ENCODE measurements around the gene AIG1.
A peak's percentile ranks its signal among the peaks of the same experiment; 100 is the strongest.

The AIG1 gene

GRCh38 chr6:143222310-143222709 is 161.6 kb downstream of the AIG1 start:
- Histone ChIP-seq H3K9me3 (ENCODE audit: low read length) (no peaks in the 10 kb centered on the region), H3K4me1 (ENCODE audit: insufficient read depth, low read length) (peaks cover 26% of the 10 kb centered on the region), H3K4me3 (ENCODE audit: low read depth in 1 of 2, low read length in 2 of 2) (no peak overlapping the region), H3K27me3 (ENCODE audit: control insufficient read depth in 1 of 2, insufficient read depth in 2 of 2, low read length in 2 of 2) (no peaks in the 10 kb centered on the region), H3K27ac (ENCODE audit: low read depth, low read length) (peak overlapping the region; percentile 60), H3K36me3 (ENCODE audit: insufficient read depth, low read length) (no peaks in the 10 kb centered on the region), H3K9ac (ENCODE audit: low read length) (no peak overlapping the region)

GRCh38 chr6:143222801-143223231 is 162.1 kb downstream of the AIG1 start:
- peak overlapping the region; percentile 60 for H3K27ac ChIP-seq (ENCODE audit: low read depth, low read length)
- H3K9ac ChIP-seq (ENCODE audit: low read length): no peak overlapping the region
- H3K4me3 ChIP-seq (ENCODE audit: low read depth in 1 of 2, low read length in 2 of 2): no peak overlapping the region
- peaks cover 26% of the 10 kb centered on the region for H3K4me1 ChIP-seq (ENCODE audit: insufficient read depth, low read length)
- no peaks in the 10 kb centered on the region for H3K36me3 ChIP-seq (ENCODE audit: insufficient read depth, low read length)
- no peaks in the 10 kb centered on the region for H3K9me3 ChIP-seq (ENCODE audit: low read length)
- H3K27me3 ChIP-seq (ENCODE audit: control insufficient read depth in 1 of 2, insufficient read depth in 2 of 2, low read length in 2 of 2): no peaks in the 10 kb centered on the region

GRCh38 chr6:143223895-143224294 is 163.2 kb downstream of the AIG1 start:
- Histone ChIP-seq H3K27ac (ENCODE audit: low read depth, low read length) (no peak overlapping the region), H3K27me3 (ENCODE audit: control insufficient read depth in 1 of 2, insufficient read depth in 2 of 2, low read length in 2 of 2) (no peaks in the 10 kb centered on the region), H3K4me3 (ENCODE audit: low read depth in 1 of 2, low read length in 2 of 2) (no peak overlapping the region), H3K4me1 (ENCODE audit: insufficient read depth, low read length) (peaks cover 26% of the 10 kb centered on the region), H3K9ac (ENCODE audit: low read length) (no peak overlapping the region), H3K36me3 (ENCODE audit: insufficient read depth, low read length) (no peaks in the 10 kb centered on the region), H3K9me3 (ENCODE audit: low read length) (no peaks in the 10 kb centered on the region)

GRCh38 chr6:143224516-143224915 is 163.8 kb downstream of the AIG1 start:
- H3K27ac ChIP-seq (ENCODE audit: low read depth, low read length): no peak overlapping the region

GRCh38 chr6:143225929-143226328 is 165.2 kb downstream of the AIG1 start:
- H3K4me3 ChIP-seq (ENCODE audit: low read depth in 1 of 2, low read length in 2 of 2): no peak overlapping the region
- no peaks in the 10 kb centered on the region for H3K9me3 ChIP-seq (ENCODE audit: low read length)
- no peaks in the 10 kb centered on the region for H3K36me3 ChIP-seq (ENCODE audit: insufficient read depth, low read length)
- no peaks in the 10 kb centered on the region for H3K27me3 ChIP-seq (ENCODE audit: control insufficient read depth in 1 of 2, insufficient read depth in 2 of 2, low read length in 2 of 2)
- no peak overlapping the region for H3K9ac ChIP-seq (ENCODE audit: low read length)
- no peak overlapping the region for H3K27ac ChIP-seq (ENCODE audit: low read depth, low read length)
- peaks cover 22% of the 10 kb centered on the region for H3K4me1 ChIP-seq (ENCODE audit: insufficient read depth, low read length)

More at GRCh38 chr6:143224516-143224915, 163.8 kb downstream of the AIG1 start:
- Histone ChIP-seq H3K4me3 (ENCODE audit: low read depth in 1 of 2, low read length in 2 of 2) (no peak overlapping the region), H3K27me3 (ENCODE audit: control insufficient read depth in 1 of 2, insufficient read depth in 2 of 2, low read length in 2 of 2) (no peaks in the 10 kb centered on the region), H3K36me3 (ENCODE audit: insufficient read depth, low read length) (no peaks in the 10 kb centered on the region), H3K9ac (ENCODE audit: low read length) (no peak overlapping the region), H3K4me1 (ENCODE audit: insufficient read depth, low read length) (peaks cover 26% of the 10 kb centered on the region), H3K9me3 (ENCODE audit: low read length) (no peaks in the 10 kb centered on the region)

GRCh38 chr6:143227675-143228074 is 167.0 kb downstream of the AIG1 start:
- no peak overlapping the region for H3K9ac ChIP-seq (ENCODE audit: low read length)
- no peaks in the 10 kb centered on the region for H3K27me3 ChIP-seq (ENCODE audit: control insufficient read depth in 1 of 2, insufficient read depth in 2 of 2, low read length in 2 of 2)
- H3K27ac ChIP-seq (ENCODE audit: low read depth, low read length): no peak overlapping the region
- no peaks in the 10 kb centered on the region for H3K9me3 ChIP-seq (ENCODE audit: low read length)
- no peaks in the 10 kb centered on the region for H3K36me3 ChIP-seq (ENCODE audit: insufficient read depth, low read length)
- H3K4me3 ChIP-seq (ENCODE audit: low read depth in 1 of 2, low read length in 2 of 2): no peak overlapping the region
- H3K4me1 ChIP-seq (ENCODE audit: insufficient read depth, low read length): peaks cover 5% of the 10 kb centered on the region

GRCh38 chr6:143229400-143229799 is 168.7 kb downstream of the AIG1 start:
- H3K27ac ChIP-seq (ENCODE audit: low read depth, low read length): no peak overlapping the region
- no peak overlapping the region for H3K9ac ChIP-seq (ENCODE audit: low read length)
- no peaks in the 10 kb centered on the region for H3K27me3 ChIP-seq (ENCODE audit: control insufficient read depth in 1 of 2, insufficient read depth in 2 of 2, low read length in 2 of 2)
- no peak overlapping the region for H3K4me3 ChIP-seq (ENCODE audit: low read depth in 1 of 2, low read length in 2 of 2)
- H3K4me1 ChIP-seq (ENCODE audit: insufficient read depth, low read length): no peaks in the 10 kb centered on the region
- H3K36me3 ChIP-seq (ENCODE audit: insufficient read depth, low read length): no peaks in the 10 kb centered on the region
- no peaks in the 10 kb centered on the region for H3K9me3 ChIP-seq (ENCODE audit: low read length)

- no peak overlapping the region for H3K27ac ChIP-seq (ENCODE audit: low read depth, low read length)
- no peaks in the 10 kb centered on the region for H3K4me1 ChIP-seq (ENCODE audit: insufficient read depth, low read length)
- no peaks in the 10 kb centered on the region for H3K9me3 ChIP-seq (ENCODE audit: low read length)
- no peak overlapping the region for H3K4me3 ChIP-seq (ENCODE audit: low read depth in 1 of 2, low read length in 2 of 2)
- H3K27me3 ChIP-seq (ENCODE audit: control insufficient read depth in 1 of 2, insufficient read depth in 2 of 2, low read length in 2 of 2): no peaks in the 10 kb centered on the region
- H3K36me3 ChIP-seq (ENCODE audit: insufficient read depth, low read length): no peaks in the 10 kb centered on the region
- H3K9ac ChIP-seq (ENCODE audit: low read length): no peak overlapping the region
Observed at GRCh38 chr6:143232849-143233248, 172.2 kb downstream of the AIG1 start.

- Histone ChIP-seq H3K4me1 (ENCODE audit: insufficient read depth, low read length) (no peaks in the 10 kb centered on the region), H3K9ac (ENCODE audit: low read length) (no peak overlapping the region), H3K27ac (ENCODE audit: low read depth, low read length) (no peak overlapping the region), H3K36me3 (ENCODE audit: insufficient read depth, low read length) (no peaks in the 10 kb centered on the region), H3K4me3 (ENCODE audit: low read depth in 1 of 2, low read length in 2 of 2) (no peak overlapping the region), H3K27me3 (ENCODE audit: control insufficient read depth in 1 of 2, insufficient read depth in 2 of 2, low read length in 2 of 2) (no peaks in the 10 kb centered on the region), H3K9me3 (ENCODE audit: low read length) (no peaks in the 10 kb centered on the region)
Observed at GRCh38 chr6:143233554-143234285, 173.0 kb downstream of the AIG1 start.

GRCh38 chr6:143234734-143235133 is 174.0 kb downstream of the AIG1 start:
- H3K4me1 ChIP-seq (ENCODE audit: insufficient read depth, low read length): no peaks in the 10 kb centered on the region
- no peak overlapping the region for H3K27ac ChIP-seq (ENCODE audit: low read depth, low read length)
- H3K27me3 ChIP-seq (ENCODE audit: control insufficient read depth in 1 of 2, insufficient read depth in 2 of 2, low read length in 2 of 2): no peaks in the 10 kb centered on the region
- H3K9me3 ChIP-seq (ENCODE audit: low read length): no peaks in the 10 kb centered on the region
- H3K4me3 ChIP-seq (ENCODE audit: low read depth in 1 of 2, low read length in 2 of 2): no peak overlapping the region
- H3K36me3 ChIP-seq (ENCODE audit: insufficient read depth, low read length): no peaks in the 10 kb centered on the region
- H3K9ac ChIP-seq (ENCODE audit: low read length): no peak overlapping the region

GRCh38 chr6:143236151-143236798 is 175.6 kb downstream of the AIG1 start:
- no peaks in the 10 kb centered on the region for H3K27me3 ChIP-seq (ENCODE audit: control insufficient read depth in 1 of 2, insufficient read depth in 2 of 2, low read length in 2 of 2)
- no peak overlapping the region for H3K27ac ChIP-seq (ENCODE audit: low read depth, low read length)
- no peaks in the 10 kb centered on the region for H3K9me3 ChIP-seq (ENCODE audit: low read length)
- no peaks in the 10 kb centered on the region for H3K36me3 ChIP-seq (ENCODE audit: insufficient read depth, low read length)
- no peaks in the 10 kb centered on the region for H3K4me1 ChIP-seq (ENCODE audit: insufficient read depth, low read length)
- H3K9ac ChIP-seq (ENCODE audit: low read length): no peak overlapping the region
- H3K4me3 ChIP-seq (ENCODE audit: low read depth in 1 of 2, low read length in 2 of 2): no peak overlapping the region

- no peaks in the 10 kb centered on the region for H3K4me1 ChIP-seq (ENCODE audit: insufficient read depth, low read length)
- no peak overlapping the region for H3K9ac ChIP-seq (ENCODE audit: low read length)
- no peak overlapping the region for H3K27ac ChIP-seq (ENCODE audit: low read depth, low read length)
- H3K4me3 ChIP-seq (ENCODE audit: low read depth in 1 of 2, low read length in 2 of 2): no peak overlapping the region
- no peaks in the 10 kb centered on the region for H3K27me3 ChIP-seq (ENCODE audit: control insufficient read depth in 1 of 2, insufficient read depth in 2 of 2, low read length in 2 of 2)
- no peaks in the 10 kb centered on the region for H3K9me3 ChIP-seq (ENCODE audit: low read length)
- H3K36me3 ChIP-seq (ENCODE audit: insufficient read depth, low read length): no peaks in the 10 kb centered on the region
Observed at GRCh38 chr6:143238306-143238705, 177.6 kb downstream of the AIG1 start.
